ENCODE results near the gene PTPN22.

DNA sequence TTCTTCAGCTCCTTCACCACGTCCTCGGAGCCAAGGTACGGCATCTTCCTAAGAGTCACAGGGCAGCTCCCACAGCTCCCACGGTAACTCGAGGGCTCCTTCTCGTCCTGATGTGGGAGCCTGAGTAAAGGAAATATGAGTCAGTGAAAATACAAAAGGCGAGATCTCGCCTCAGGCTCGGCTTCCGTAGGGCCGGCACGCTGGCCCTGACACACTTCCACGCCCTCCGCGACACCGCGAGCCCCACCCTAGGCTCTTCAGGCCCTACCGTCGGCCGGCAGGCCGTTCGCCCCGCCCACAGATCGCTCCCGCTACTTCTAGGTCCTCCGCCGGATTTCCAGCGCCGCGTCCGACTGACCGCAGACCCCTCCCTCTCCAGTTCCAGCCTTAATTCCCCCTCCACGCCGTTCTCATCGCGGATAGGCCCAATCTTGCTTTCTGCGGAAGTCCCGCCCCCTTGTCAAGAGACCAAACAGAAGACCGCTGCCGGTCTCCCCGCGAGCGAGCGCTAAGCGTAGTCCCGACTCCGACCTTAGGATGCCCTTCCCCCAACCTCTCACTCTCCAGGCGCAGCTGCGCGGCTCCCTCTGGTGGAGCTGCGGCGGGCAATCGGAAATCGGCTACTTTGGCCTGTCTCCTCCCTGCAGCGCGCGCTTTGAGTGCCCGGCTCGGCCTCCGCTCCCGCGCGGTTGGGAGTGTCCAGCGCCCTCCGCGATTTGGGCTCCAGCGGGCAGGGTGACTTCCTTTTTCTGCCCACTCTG, 33.3 kb upstream of the PTPN22 start, which contains the start of the genes AP4B1 and DCLRE1B:
- TF ChIP-seq, protein P1, sequence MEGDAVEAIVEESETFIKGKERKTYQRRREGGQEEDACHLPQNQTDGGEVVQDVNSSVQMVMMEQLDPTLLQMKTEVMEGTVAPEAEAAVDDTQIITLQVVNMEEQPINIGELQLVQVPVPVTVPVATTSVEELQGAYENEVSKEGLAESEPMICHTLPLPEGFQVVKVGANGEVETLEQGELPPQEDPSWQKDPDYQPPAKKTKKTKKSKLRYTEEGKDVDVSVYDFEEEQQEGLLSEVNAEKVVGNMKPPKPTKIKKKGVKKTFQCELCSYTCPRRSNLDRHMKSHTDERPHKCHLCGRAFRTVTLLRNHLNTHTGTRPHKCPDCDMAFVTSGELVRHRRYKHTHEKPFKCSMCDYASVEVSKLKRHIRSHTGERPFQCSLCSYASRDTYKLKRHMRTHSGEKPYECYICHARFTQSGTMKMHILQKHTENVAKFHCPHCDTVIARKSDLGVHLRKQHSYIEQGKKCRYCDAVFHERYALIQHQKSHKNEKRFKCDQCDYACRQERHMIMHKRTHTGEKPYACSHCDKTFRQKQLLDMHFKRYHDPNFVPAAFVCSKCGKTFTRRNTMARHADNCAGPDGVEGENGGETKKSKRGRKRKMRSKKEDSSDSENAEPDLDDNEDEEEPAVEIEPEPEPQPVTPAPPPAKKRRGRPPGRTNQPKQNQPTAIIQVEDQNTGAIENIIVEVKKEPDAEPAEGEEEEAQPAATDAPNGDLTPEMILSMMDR (IDR thresholded peaks at IDR 0.05): peak; percentile 77 to 93 (median 90)
- TF ChIP-seq POLR2A (IDR thresholded peaks at IDR 0.05) (peak; percentile 54), EP300 (IDR thresholded peaks at IDR 0.05) (no peak)
